ENCODE results near the gene MOCS1.

Gene MOCS1

GRCh38 chr6:39961178-39961577, 26.9 kb upstream of the MOCS1 start:
- no peak for TF ChIP-seq CTCF (IDR thresholded peaks at IDR 0.05; ENCODE audit: low read depth, low read length, missing control alignments)
- H3K4me3 ChIP-seq (ENCODE audit: low read depth, low read length): no peak overlapping the region
- DNase-seq (ENCODE audit: low read depth): no peak

GRCh38 chr6:39958947-39959346, 24.7 kb upstream of the MOCS1 start:
- no peak overlapping the region for H3K4me3 ChIP-seq (ENCODE audit: low read depth, low read length)
- no peak for TF ChIP-seq CTCF (IDR thresholded peaks at IDR 0.05; ENCODE audit: low read depth, low read length, missing control alignments)
- no peak for DNase-seq (ENCODE audit: low read depth)

GRCh38 chr6:39956936-39957335, 22.7 kb upstream of the MOCS1 start:
- no peak overlapping the region for H3K4me3 ChIP-seq (ENCODE audit: low read depth, low read length)
- TF ChIP-seq CTCF (IDR thresholded peaks at IDR 0.05; ENCODE audit: low read depth, low read length, missing control alignments): no peak
- DNase-seq (ENCODE audit: low read depth): no peak

GRCh38 chr6:39953076-39953618, 18.9 kb upstream of the MOCS1 start:
- no peak overlapping the region for H3K4me3 ChIP-seq (ENCODE audit: low read depth, low read length)
- no peak for DNase-seq (ENCODE audit: low read depth)
- no peak for TF ChIP-seq CTCF (IDR thresholded peaks at IDR 0.05; ENCODE audit: low read depth, low read length, missing control alignments)

GRCh38 chr6:39952167-39952566, 17.9 kb upstream of the MOCS1 start:
- no peak overlapping the region for H3K4me3 ChIP-seq (ENCODE audit: low read depth, low read length)
- DNase-seq (ENCODE audit: low read depth): no peak
- no peak for TF ChIP-seq CTCF (IDR thresholded peaks at IDR 0.05; ENCODE audit: low read depth, low read length, missing control alignments)

- TF ChIP-seq CTCF (IDR thresholded peaks at IDR 0.05; ENCODE audit: low read depth, low read length, missing control alignments): no peak
- DNase-seq (ENCODE audit: low read depth): no peak
Measured at GRCh38 chr6:39951716-39952115, 17.5 kb upstream of the MOCS1 start.

GRCh38 chr6:39951191-39951590, 16.9 kb upstream of the MOCS1 start:
- TF ChIP-seq CTCF (IDR thresholded peaks at IDR 0.05; ENCODE audit: low read depth, low read length, missing control alignments): no peak
- no peak overlapping the region for H3K4me3 ChIP-seq (ENCODE audit: low read depth, low read length)
- DNase-seq (ENCODE audit: low read depth): no peak

More at GRCh38 chr6:39951716-39952115, 17.5 kb upstream of the MOCS1 start:
- no peak overlapping the region for H3K4me3 ChIP-seq (ENCODE audit: low read depth, low read length)

All from GM12864 (cell line).